ENCODE data around the gene IRX4.

IRX4 gene

DNA sequence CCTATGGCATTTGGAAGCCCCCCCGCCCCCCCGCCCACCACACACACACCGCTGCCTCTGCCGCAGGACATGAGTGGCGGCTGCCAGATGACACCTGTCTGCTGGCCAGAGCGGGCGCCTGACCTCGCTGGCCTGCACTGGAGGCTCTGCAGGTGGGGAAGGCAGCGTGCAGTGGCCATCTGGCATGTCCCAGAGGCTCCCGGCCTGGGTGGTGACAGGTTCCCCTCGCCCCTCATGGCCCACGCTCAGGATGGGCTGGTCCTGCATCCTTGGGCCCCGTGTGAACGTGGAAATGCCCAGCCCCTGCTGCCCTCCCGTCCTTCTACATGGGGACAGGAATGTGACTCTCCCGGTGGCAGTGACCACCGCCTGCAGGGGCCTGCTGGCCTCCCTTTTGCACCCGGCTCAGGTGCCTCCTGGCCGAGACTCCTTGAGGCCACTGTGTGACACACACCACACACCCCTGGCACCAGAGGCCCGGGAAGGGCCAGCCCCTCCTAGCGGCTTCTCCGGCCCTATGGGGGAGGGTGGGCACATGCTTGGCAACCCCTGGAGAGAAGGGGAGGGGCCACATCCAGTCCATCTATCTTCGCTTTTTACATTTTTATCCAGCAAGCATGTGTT is 30.3 kb downstream of the IRX4 start:
- Histone ChIP-seq H2AFZ (no peak overlapping the region), H3K79me2 (no peaks in the 10 kb centered on the region), H3K36me3 (ENCODE audit: control insufficient read depth, insufficient read depth, low read length) (no peaks in the 10 kb centered on the region), H3K27me3 (ENCODE audit: control insufficient read depth, insufficient read depth, low read length) (no peaks in the 10 kb centered on the region), H3K4me2 (ENCODE audit: low read length) (no peak overlapping the region), H3K4me1 (no peaks in the 10 kb centered on the region), H3K4me3 (ENCODE audit: low read depth, low read length) (no peak overlapping the region), H3K9me3 (ENCODE audit: control insufficient read depth, low read length) (no peaks in the 10 kb centered on the region), H3K9ac (no peak overlapping the region), H3K27ac (no peak overlapping the region)
- TF ChIP-seq CTCF (IDR thresholded peaks at IDR 0.05) = no peak

GRCh38 chr5:1851290-1851934 is 31.3 kb downstream of the IRX4 start:
- TF ChIP-seq CTCF (IDR thresholded peaks at IDR 0.05) = no peak
- Histone ChIP-seq H2AFZ (no peak overlapping the region), H3K27ac (no peak overlapping the region), H3K9ac (no peak overlapping the region), H3K79me2 (no peaks in the 10 kb centered on the region), H3K4me2 (ENCODE audit: low read length) (peak overlapping the region; percentile 6), H3K9me3 (ENCODE audit: control insufficient read depth, low read length) (no peaks in the 10 kb centered on the region), H3K4me1 (no peaks in the 10 kb centered on the region), H3K4me3 (ENCODE audit: low read depth, low read length) (no peak overlapping the region), H3K36me3 (ENCODE audit: control insufficient read depth, insufficient read depth, low read length) (no peaks in the 10 kb centered on the region), H3K27me3 (ENCODE audit: control insufficient read depth, insufficient read depth, low read length) (no peaks in the 10 kb centered on the region)

DNA sequence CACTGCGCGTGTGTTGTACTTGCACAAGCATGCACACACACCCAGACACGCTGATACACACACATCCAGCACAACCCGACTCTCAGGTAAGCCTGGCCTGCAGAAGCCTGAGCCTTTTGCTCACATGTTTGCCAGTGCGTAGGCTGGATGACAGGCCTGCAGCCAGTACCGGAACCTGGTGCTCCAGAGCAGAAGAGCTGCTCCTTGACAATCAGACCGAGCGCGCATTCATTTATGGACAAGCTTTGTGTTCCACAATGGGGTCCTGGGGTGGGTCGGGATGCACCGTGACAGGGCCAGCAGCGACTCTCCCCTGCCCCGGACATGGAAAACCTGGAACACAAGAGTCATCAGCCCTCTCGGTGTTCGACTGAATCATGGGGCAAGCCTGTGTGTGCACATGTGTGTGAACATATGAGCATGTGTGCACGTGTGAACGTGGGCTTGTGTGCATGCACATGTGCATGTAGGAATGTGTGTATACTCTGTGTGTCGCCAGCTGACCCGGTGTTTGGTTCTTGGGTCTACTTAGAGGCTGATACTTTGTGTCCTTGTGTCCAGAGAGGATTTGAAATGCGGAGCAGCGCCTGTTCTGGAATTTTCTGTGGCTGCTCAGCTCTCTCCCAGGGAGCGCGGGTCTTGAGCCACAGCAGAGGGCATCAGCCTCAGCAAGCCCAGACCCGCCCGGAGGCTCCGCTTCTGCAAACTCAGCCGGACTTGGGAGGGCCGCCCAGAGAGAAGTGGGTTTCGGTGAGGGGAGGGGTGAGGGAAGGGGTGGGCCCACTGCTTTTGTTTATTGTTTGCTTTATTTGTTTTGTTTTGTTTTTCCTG is 32.2 kb downstream of the IRX4 start:
- H3K4me2 ChIP-seq (ENCODE audit: low read length) = no peak overlapping the region
- no peak overlapping the region for H3K27ac ChIP-seq
- no peak for TF ChIP-seq CTCF (IDR thresholded peaks at IDR 0.05)
- no peak overlapping the region for H3K4me3 ChIP-seq (ENCODE audit: low read depth, low read length)
- peaks cover 4% of the 10 kb centered on the region for H3K27me3 ChIP-seq (ENCODE audit: control insufficient read depth, insufficient read depth, low read length)
- no peaks in the 10 kb centered on the region for H3K79me2 ChIP-seq
- no peaks in the 10 kb centered on the region for H3K36me3 ChIP-seq (ENCODE audit: control insufficient read depth, insufficient read depth, low read length)
- H3K9ac ChIP-seq = no peak overlapping the region
- H3K9me3 ChIP-seq (ENCODE audit: control insufficient read depth, low read length) = no peaks in the 10 kb centered on the region
- no peak overlapping the region for H2AFZ ChIP-seq
- no peaks in the 10 kb centered on the region for H3K4me1 ChIP-seq

DNA sequence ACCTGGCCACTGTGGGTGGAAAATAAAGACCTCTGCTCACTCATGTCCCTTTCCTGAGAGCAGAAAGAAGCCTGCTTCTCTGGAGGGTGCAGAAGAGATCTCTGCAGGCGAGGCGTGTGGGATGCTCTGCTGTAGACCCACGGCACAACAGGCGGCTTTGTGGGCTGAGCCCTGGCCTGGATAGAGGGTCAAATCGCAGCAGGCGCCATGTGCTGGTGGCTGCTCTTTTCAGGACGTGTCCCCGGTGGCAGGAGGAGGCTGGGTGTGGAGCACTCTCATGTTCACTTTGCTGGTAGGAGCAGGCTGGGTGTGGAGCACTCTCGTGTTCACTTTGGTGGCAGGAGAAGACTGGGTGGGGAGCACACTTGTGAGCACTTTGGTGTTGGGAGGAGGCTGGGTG is 35.1 kb downstream of the IRX4 start:
- Histone ChIP-seq H3K9me3 (ENCODE audit: control insufficient read depth, low read length) (no peaks in the 10 kb centered on the region), H3K4me3 (ENCODE audit: low read depth, low read length) (no peak overlapping the region), H3K27ac (no peak overlapping the region), H3K4me1 (no peaks in the 10 kb centered on the region), H3K79me2 (no peaks in the 10 kb centered on the region), H3K36me3 (ENCODE audit: control insufficient read depth, insufficient read depth, low read length) (no peaks in the 10 kb centered on the region), H2AFZ (no peak overlapping the region), H3K9ac (no peak overlapping the region), H3K27me3 (ENCODE audit: control insufficient read depth, insufficient read depth, low read length) (peaks cover 4% of the 10 kb centered on the region), H3K4me2 (ENCODE audit: low read length) (no peak overlapping the region)
- TF ChIP-seq CTCF (IDR thresholded peaks at IDR 0.05) = no peak
